Endometrial microvascular endothelial cells (primary cell): ENCODE data around the gene RIN2. TPM values are rescaled to one million over a fixed set of nuclear protein-coding genes. Genes with fewer than 3 reads are reported as not detected.
"Not testable (repeated sequence)": the region's sequence is repeated elsewhere in the genome, so short reads cannot be mapped to it uniquely, and the experiment has no call there.

Experiments used
- in situ Hi-C: cut with HindIII; loops from 2 replicates; pipeline ENCODE4 v1.10.0; 2017; ENCODE audit warnings: low sequenced_read_pairs, low pct_unique_long_range_greater_than_20kb; ENCODE audit errors: inconsistent ontology term
- total RNA-seq: library from RNA; depleted of rRNA; stranded (reverse); fragments of >200 nt; gene quantifications from one replicate; pipeline ENCODE4 v1.2.3, GENCODE V29; 2015; ENCODE audit errors: inconsistent ontology term

RIN2 gene
- total RNA-seq, 1 donor from 2014 or later = 22.3 TPM

- in situ Hi-C loops = no loop called here
Observed at GRCh38 chr20:19735446-19735845, 22.6 kb upstream of the RIN2 start.

GRCh38 chr20:19737025-19737424, 21.0 kb upstream of the RIN2 start:
- in situ Hi-C loops = no loop called here

- in situ Hi-C loops = no loop called here
Observed at GRCh38 chr20:19738951-19739350, 19.1 kb upstream of the RIN2 start.

GRCh38 chr20:19739351-19739750, 18.7 kb upstream of the RIN2 start:
- in situ Hi-C loops = no loop called here

- in situ Hi-C loops = no loop called here
Observed at GRCh38 chr20:19740512-19740911, 17.5 kb upstream of the RIN2 start.

GRCh38 chr20:19741924-19742323, 16.1 kb upstream of the RIN2 start:
- in situ Hi-C loops = no loop called here

- in situ Hi-C loops = no loop called here
Observed at GRCh38 chr20:19742974-19743639, 15.0 kb upstream of the RIN2 start.

- in situ Hi-C loops = no loop called here
Observed at GRCh38 chr20:19743640-19743995, 14.4 kb upstream of the RIN2 start.

GRCh38 chr20:19745106-19745505, 13.0 kb upstream of the RIN2 start:
- in situ Hi-C loops = no loop called here

- in situ Hi-C loops = no loop called here
Observed at GRCh38 chr20:19745584-19745983, 12.5 kb upstream of the RIN2 start.

- in situ Hi-C loops = no loop called here
Observed at GRCh38 chr20:19746396-19746795, 11.7 kb upstream of the RIN2 start.

- in situ Hi-C loops = no loop called here
Observed at GRCh38 chr20:19747903-19748302, 10.2 kb upstream of the RIN2 start.

GRCh38 chr20:19748681-19749080, 9.4 kb upstream of the RIN2 start:
- in situ Hi-C loops = no loop called here

GRCh38 chr20:19749618-19750071, 8.4 kb upstream of the RIN2 start:
- in situ Hi-C loops = no loop called here

GRCh38 chr20:19750101-19750606, 7.9 kb upstream of the RIN2 start:
- in situ Hi-C loops = no loop called here

- in situ Hi-C loops = no loop called here
Observed at GRCh38 chr20:19750907-19751636, 7.0 kb upstream of the RIN2 start.

GRCh38 chr20:19754201-19754600, 3.9 kb upstream of the RIN2 start:
- in situ Hi-C loops = not testable (repeated sequence)

GRCh38 chr20:19756761-19757486, 1.1 kb upstream of the RIN2 start:
- in situ Hi-C loops = no loop called here

GRCh38 chr20:19757487-19758132, 448 bp upstream of the RIN2 start:
- in situ Hi-C loops = no loop called here
